ENCODE measurements around the gene LHFPL3. TPM values are rescaled to one million over a fixed set of nuclear protein-coding genes. Genes with fewer than 3 reads are reported as not detected.
A peak's percentile ranks its signal among the peaks of the same experiment; 100 is the strongest.

The LHFPL3 gene
- polyA plus RNA-seq, 1 of the 3 experiments (the other 2 are of a cell fraction) = not detected

- TF ChIP-seq EP300 (IDR thresholded peaks at IDR 0.05; ENCODE audit: borderline replicate concordance in 1 of 2, low read depth in 1 of 2, low read length in 1 of 2) (no peak), CHD2 (IDR thresholded peaks at IDR 0.05; ENCODE audit: low read length, partially characterized antibody) (no peak), USF1 (IDR thresholded peaks at IDR 0.05; ENCODE audit: borderline replicate concordance, low read depth) (no peak), SMC3 (IDR thresholded peaks at IDR 0.05; ENCODE audit: low read depth, low read length) (peak; percentile 67; the same call in 1 of the 2 replicates), NFIC (IDR thresholded peaks at IDR 0.05; ENCODE audit: borderline replicate concordance) (no peak), MAX (IDR thresholded peaks at IDR 0.05; ENCODE audit: low read depth) (no peak), YY1 (IDR thresholded peaks at IDR 0.05; ENCODE audit: low read depth) (no peak), ELF1 (IDR thresholded peaks at IDR 0.05) (no peak), RAD21 (IDR thresholded peaks at IDR 0.05; ENCODE audit: low read length) (peak; percentile 66), CTCF (IDR thresholded peaks at IDR 0.05) (peak; percentile 58)
- peaks cover 54% of the 10 kb centered on the region for H3K27me3 ChIP-seq (ENCODE audit: insufficient read depth)
- H3K4me1 ChIP-seq (ENCODE audit: control insufficient read depth in 1 of 2, insufficient read depth in 2 of 2, low read depth in 1 of 2, low read length in 1 of 2) = peaks cover 0 to 4% of the 10 kb centered on the region in 2 experiments; a peak in 1 of 4 replicates
- H3K9me2 ChIP-seq = no peaks in the 10 kb centered on the region
- DNase-seq = peak; percentile 63
- H3F3A ChIP-seq (replicated peaks; ENCODE audit: insufficient read depth) = no peaks in the 10 kb centered on the region
- 3% methylated on average over 7 of the region's 7 CpGs for WGBS (ENCODE audit: low lambda C conversion rate)
- POLR2A ChIA-PET = no interaction called here
- no peaks in the 10 kb centered on the region for H3K9me3 ChIP-seq
- no peaks in the 10 kb centered on the region for H4K20me1 ChIP-seq (ENCODE audit: insufficient read depth)
- H3K36me3 ChIP-seq (replicated peaks in 1 of 2; ENCODE audit: control insufficient read depth in 1 of 2, insufficient read depth in 2 of 2, low read length in 1 of 2) = no peaks in the 10 kb centered on the region
- H2AFZ ChIP-seq (ENCODE audit: low read depth) = no peak overlapping the region
- no peak overlapping the region for H3K4me3 ChIP-seq (ENCODE audit: low read depth in 2 of 2, low read length in 1 of 2)
- H3K4me2 ChIP-seq = no peak overlapping the region
- no peak overlapping the region for H3K9ac ChIP-seq
- CTCF ChIA-PET = interaction anchor here (0.5 to 7.7 kb wide), 29 partner anchors 9 to 1291 kb away, joined by 3 to 78 read pairs (median 6); no protein-coding TSS in a partner anchor
- no peak overlapping the region for H3K27ac ChIP-seq (ENCODE audit: low read depth in 2 of 2, low read length in 1 of 2)
- no peaks in the 10 kb centered on the region for H3K79me2 ChIP-seq (ENCODE audit: insufficient read depth)
Observed at GRCh38 chr7:104862719-104863118, 534.3 kb downstream of the LHFPL3 start.

DNA sequence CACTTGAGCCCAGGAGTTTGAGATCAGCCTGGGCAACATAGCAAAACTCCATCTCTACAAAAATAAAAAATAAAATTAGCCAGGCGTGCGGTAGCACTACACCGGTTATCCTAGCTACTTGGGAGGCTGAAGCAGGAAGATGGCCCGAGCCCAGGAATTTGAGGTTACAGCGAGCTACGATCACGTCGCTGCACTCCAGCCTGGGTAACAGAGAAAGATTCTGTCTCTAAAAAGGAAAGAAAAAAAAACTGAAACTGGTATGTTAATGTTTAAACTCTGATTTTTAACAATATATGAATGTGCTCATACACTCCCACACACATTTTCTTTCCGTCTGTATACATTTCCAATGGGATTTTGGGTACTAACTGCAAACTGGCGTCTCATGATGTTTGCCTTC, 545.0 kb downstream of the LHFPL3 start:
- Histone ChIP-seq H3K4me1 (ENCODE audit: control insufficient read depth in 1 of 2, insufficient read depth in 2 of 2, low read depth in 1 of 2, low read length in 1 of 2) (no peaks in the 10 kb centered on the region), H3K9ac (no peak overlapping the region), H4K20me1 (ENCODE audit: insufficient read depth) (no peaks in the 10 kb centered on the region), H3K36me3 (replicated peaks in 1 of 2; ENCODE audit: control insufficient read depth in 1 of 2, insufficient read depth in 2 of 2, low read length in 1 of 2) (no peaks in the 10 kb centered on the region), H2AFZ (ENCODE audit: low read depth) (no peak overlapping the region), H3K9me3 (no peaks in the 10 kb centered on the region), H3K9me2 (no peaks in the 10 kb centered on the region), H3K79me2 (ENCODE audit: insufficient read depth) (no peaks in the 10 kb centered on the region), H3K4me2 (no peak overlapping the region), H3F3A (replicated peaks; ENCODE audit: insufficient read depth) (no peaks in the 10 kb centered on the region), H3K27ac (ENCODE audit: low read depth in 2 of 2, low read length in 1 of 2) (no peak overlapping the region), H3K4me3 (ENCODE audit: low read depth in 2 of 2, low read length in 1 of 2) (no peak overlapping the region), H3K27me3 (ENCODE audit: insufficient read depth) (peaks cover 4% of the 10 kb centered on the region; the same call in 1 of the 2 replicates)
- TF ChIP-seq FOXM1 (IDR thresholded peaks at IDR 0.05; ENCODE audit: low read depth) (no peak), ELF1 (IDR thresholded peaks at IDR 0.05) (no peak), MAX (IDR thresholded peaks at IDR 0.05; ENCODE audit: low read depth) (no peak), TEAD4 (IDR thresholded peaks at IDR 0.05; ENCODE audit: borderline replicate concordance, insufficient read depth) (no peak), JUND (IDR thresholded peaks at IDR 0.05) (no peak), FOSL2 (IDR thresholded peaks at IDR 0.05; ENCODE audit: borderline replicate concordance, low read depth) (no peak)
- TF ChIP-seq, protein P1, sequence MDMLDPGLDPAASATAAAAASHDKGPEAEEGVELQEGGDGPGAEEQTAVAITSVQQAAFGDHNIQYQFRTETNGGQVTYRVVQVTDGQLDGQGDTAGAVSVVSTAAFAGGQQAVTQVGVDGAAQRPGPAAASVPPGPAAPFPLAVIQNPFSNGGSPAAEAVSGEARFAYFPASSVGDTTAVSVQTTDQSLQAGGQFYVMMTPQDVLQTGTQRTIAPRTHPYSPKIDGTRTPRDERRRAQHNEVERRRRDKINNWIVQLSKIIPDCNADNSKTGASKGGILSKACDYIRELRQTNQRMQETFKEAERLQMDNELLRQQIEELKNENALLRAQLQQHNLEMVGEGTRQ (IDR thresholded peaks at IDR 0.05; ENCODE audit: borderline replicate concordance, low read depth, low read length) = no peak
- CTCF ChIA-PET = interaction anchor here (0.7 to 2.8 kb wide), 4 partner anchors 10 to 45 kb away, joined by 3 to 34 read pairs (median 6); no protein-coding TSS in a partner anchor
- no peak for DNase-seq
- POLR2A ChIA-PET = no interaction called here
- WGBS (ENCODE audit: low lambda C conversion rate) = 57% methylated on average over 10 of the region's 10 CpGs

Measured in SK-N-SH (cell line).